SJCRH30 (cell line): ENCODE results near the gene CENPT. TPM values are rescaled to one million over a fixed set of nuclear protein-coding genes. Genes with fewer than 3 reads are reported as not detected.
"Not testable (repeated sequence)": the region's sequence is repeated elsewhere in the genome, so short reads cannot be mapped to it uniquely, and the experiment has no call there.

ENCODE experiments used
- DNase-seq, 2 experiments: peaks; one replicate each; pipeline ENCODE4 v3.0.0-alpha.2; 2015 to 2020
- H3K27ac ChIP-seq: fragments of 250-450 bp; sonication (Bioruptor Pico); 2 replicates; pipeline ENCODE4 v1.5.1; 2020; ENCODE audit warnings: mild to moderate bottlenecking, moderate library complexity
- H3K27me3 ChIP-seq: fragments of 250-450 bp; sonication (Bioruptor Pico); 2 replicates; pipeline ENCODE4 v1.5.1; 2020; ENCODE audit warnings: mild to moderate bottlenecking, moderate library complexity
- H3K36me3 ChIP-seq: fragments of 250-450 bp; sonication (Bioruptor Pico); 2 replicates; pipeline ENCODE4 v1.5.1; 2020; ENCODE audit warnings: mild to moderate bottlenecking, moderate library complexity
- H3K4me1 ChIP-seq: fragments of 250-450 bp; sonication (Bioruptor Pico); 2 replicates; pipeline ENCODE4 v1.5.1; 2020; ENCODE audit warnings: mild to moderate bottlenecking, moderate library complexity
- H3K4me3 ChIP-seq: fragments of 250-450 bp; sonication (Bioruptor Pico); 2 replicates; pipeline ENCODE4 v1.5.1; 2020; ENCODE audit warnings: mild to moderate bottlenecking, moderate library complexity
- H3K9me3 ChIP-seq: fragments of 250-450 bp; sonication (Bioruptor Pico); replicated peaks from 2 replicates; pipeline ENCODE4 v1.5.1; 2020; ENCODE audit warnings: mild to moderate bottlenecking, moderate library complexity
- total RNA-seq: library from RNA; depleted of rRNA; stranded (reverse); fragments of >200 nt; shearing (Covaris generic); gene quantifications from 2 replicates; pipeline ENCODE4 v1.2.3, GENCODE V29; 2014

Gene CENPT
- total RNA-seq, 1 experiment from 2014 or later = 18.8 TPM

- Histone ChIP-seq H3K36me3 (peaks cover 6% of the 10 kb centered on the region), H3K27ac (no peak overlapping the region), H3K27me3 (no peaks in the 10 kb centered on the region), H3K4me1 (no peaks in the 10 kb centered on the region), H3K9me3 (no peaks in the 10 kb centered on the region), H3K4me3 (no peak overlapping the region)
- no peak for DNase-seq
These were observed 20.8 kb upstream of the CENPT start for GRCh38 chr16:67868290-67868689.

- peak; percentile 11 to 32 for DNase-seq
- no peaks in the 10 kb centered on the region for H3K27me3 ChIP-seq
- no peak overlapping the region for H3K4me3 ChIP-seq
- H3K9me3 ChIP-seq = no peaks in the 10 kb centered on the region
- H3K4me1 ChIP-seq = no peaks in the 10 kb centered on the region
- H3K27ac ChIP-seq = no peak overlapping the region
- peaks cover 11% of the 10 kb centered on the region for H3K36me3 ChIP-seq
These were observed 17.8 kb upstream of the CENPT start for GRCh38 chr16:67865318-67865717.

DNA sequence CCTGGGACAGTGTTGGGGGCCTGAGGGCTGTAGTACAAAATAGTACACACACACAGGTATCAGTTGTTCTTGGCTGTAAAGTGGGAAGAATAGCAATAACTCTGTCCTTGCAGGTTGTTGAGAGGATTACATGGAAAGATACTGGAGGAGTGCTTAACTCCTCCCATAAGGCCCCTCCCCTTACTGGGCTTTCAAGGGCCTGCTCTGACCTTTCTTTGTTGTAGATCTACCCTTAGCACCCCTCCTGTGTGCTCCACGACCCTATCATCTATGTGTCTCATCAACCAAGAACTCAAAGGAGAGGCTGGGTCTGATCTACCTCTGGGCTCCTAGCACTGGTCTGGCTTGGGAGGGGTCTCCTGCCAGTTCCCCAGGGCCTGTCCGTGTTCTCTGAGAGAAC, 17.1 kb upstream of the CENPT start:
- H3K27ac ChIP-seq = no peak overlapping the region
- no peak overlapping the region for H3K4me3 ChIP-seq
- no peaks in the 10 kb centered on the region for H3K9me3 ChIP-seq
- no peak for DNase-seq
- H3K36me3 ChIP-seq = peaks cover 9% of the 10 kb centered on the region
- no peaks in the 10 kb centered on the region for H3K27me3 ChIP-seq
- no peaks in the 10 kb centered on the region for H3K4me1 ChIP-seq

- not testable (repeated sequence) for DNase-seq, H3K27ac ChIP-seq
These were observed 16.6 kb upstream of the CENPT start for GRCh38 chr16:67864044-67864443.

GRCh38 chr16:67862623-67863583, 15.4 kb upstream of the CENPT start:
- DNase-seq = no peak
- Histone ChIP-seq H3K27ac (no peak overlapping the region), H3K4me3 (no peak overlapping the region), H3K36me3 (peaks cover 9% of the 10 kb centered on the region), H3K4me1 (no peaks in the 10 kb centered on the region), H3K27me3 (no peaks in the 10 kb centered on the region), H3K9me3 (no peaks in the 10 kb centered on the region)

More at GRCh38 chr16:67864044-67864443, 16.6 kb upstream of the CENPT start:
- H3K36me3 ChIP-seq, H3K9me3 ChIP-seq, H3K27me3 ChIP-seq, H3K4me1 ChIP-seq, H3K4me3 ChIP-seq: not testable (repeated sequence)

DNA sequence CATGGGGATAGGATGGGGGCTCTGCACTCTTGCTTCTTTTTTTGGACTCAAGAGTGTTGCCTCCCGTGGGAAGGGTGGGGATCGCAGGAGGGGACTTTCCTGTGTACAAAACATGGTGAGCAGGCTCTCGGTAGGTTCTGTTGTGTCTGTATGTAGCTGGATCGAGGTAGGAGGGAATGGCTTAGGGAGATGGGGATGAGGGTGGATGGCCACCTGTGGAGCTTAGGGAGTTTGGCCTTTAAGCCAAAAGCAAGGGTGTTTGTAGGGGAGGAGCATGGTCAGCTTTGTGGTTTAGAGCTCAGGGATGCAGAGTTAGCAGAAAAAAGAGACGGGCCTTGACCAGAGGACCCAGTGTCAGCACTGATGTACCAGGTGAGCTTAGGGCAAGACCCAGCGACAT, 14.4 kb upstream of the CENPT start:
- DNase-seq = no peak
- Histone ChIP-seq H3K27me3 (no peaks in the 10 kb centered on the region), H3K4me1 (no peaks in the 10 kb centered on the region), H3K27ac (no peak overlapping the region), H3K4me3 (no peak overlapping the region), H3K36me3 (peaks cover 9% of the 10 kb centered on the region), H3K9me3 (no peaks in the 10 kb centered on the region)

GRCh38 chr16:67860589-67861398, 13.3 kb upstream of the CENPT start:
- Histone ChIP-seq H3K4me1 (no peaks in the 10 kb centered on the region), H3K36me3 (peaks cover 7% of the 10 kb centered on the region), H3K4me3 (no peak overlapping the region), H3K27me3 (no peaks in the 10 kb centered on the region), H3K27ac (no peak overlapping the region), H3K9me3 (no peaks in the 10 kb centered on the region)
- DNase-seq = no peak

- Histone ChIP-seq H3K27ac (no peak overlapping the region), H3K36me3 (peaks cover 6% of the 10 kb centered on the region), H3K9me3 (no peaks in the 10 kb centered on the region), H3K4me3 (no peak overlapping the region), H3K4me1 (no peaks in the 10 kb centered on the region), H3K27me3 (no peaks in the 10 kb centered on the region)
- DNase-seq = no peak
These were observed 11.0 kb upstream of the CENPT start for GRCh38 chr16:67858500-67858899.

DNA sequence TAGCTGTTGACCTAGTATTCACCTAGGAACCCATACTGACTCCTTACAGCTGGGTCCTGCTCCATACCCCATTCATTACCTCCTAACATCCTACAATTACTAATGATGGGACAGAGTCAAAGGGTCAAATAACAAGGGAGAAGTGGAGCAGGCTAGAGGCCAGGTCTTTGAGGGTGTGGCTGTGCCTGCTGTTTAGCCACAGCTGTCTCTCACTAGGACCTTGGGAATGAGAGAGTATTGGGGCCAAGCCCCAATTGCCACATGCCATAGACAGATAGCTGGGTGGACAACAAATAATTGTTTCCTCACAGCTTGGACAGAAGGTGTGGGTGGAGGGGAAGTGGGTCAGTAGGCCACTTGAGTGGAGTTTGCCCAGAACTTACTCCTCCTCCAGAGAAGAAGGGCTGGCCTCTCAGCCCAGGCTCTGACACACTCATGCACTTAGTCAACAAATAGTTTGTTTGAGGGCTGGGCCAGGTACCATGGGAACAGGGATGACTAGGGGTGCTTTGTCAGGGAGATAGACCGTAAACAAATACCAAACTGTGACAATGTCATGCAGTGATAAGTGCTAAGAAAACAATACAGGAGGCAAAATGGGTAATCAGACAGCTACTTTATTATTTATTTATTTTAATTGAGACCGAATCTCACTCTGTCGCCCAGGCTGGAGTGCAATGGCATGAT, 10.2 kb upstream of the CENPT start:
- Histone ChIP-seq H3K9me3 (no peaks in the 10 kb centered on the region), H3K27me3 (no peaks in the 10 kb centered on the region), H3K36me3 (peaks cover 6% of the 10 kb centered on the region), H3K4me3 (no peak overlapping the region), H3K27ac (no peak overlapping the region), H3K4me1 (no peaks in the 10 kb centered on the region)
- DNase-seq = no peak

DNA sequence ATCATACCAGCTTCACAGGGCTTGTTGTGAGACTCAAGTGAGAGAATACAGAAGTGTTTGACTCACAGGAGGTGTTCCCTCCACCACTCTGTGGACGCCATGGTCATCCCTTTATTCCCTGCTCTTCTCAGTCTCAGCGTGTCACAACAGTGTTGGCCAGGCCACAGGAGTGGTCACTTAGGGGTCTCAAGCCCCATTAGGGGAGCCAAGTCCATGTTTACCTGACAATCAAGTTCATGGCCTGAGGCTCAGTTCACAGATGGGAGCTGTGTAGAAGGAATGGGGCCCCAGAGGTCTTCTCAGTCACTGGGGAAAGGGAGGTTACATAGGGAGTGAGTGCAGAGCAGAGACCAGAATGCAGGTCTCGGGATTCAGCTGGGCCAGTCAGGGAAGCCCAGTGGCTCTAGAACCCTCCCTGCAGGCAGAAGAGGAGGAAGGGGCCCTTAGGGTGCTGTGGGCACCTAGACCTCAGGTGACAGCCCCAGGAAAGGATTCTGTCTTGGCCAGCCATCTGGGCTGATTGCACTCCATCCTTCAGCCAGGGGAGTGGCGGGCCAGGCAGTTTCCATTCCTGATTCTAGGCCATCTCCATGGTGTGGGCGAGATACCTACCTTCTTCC, 9.5 kb upstream of the CENPT start:
- no peak overlapping the region for H3K27ac ChIP-seq
- H3K27me3 ChIP-seq = no peaks in the 10 kb centered on the region
- no peak overlapping the region for H3K4me3 ChIP-seq
- DNase-seq = no peak
- H3K4me1 ChIP-seq = no peaks in the 10 kb centered on the region
- no peaks in the 10 kb centered on the region for H3K9me3 ChIP-seq
- H3K36me3 ChIP-seq = peaks cover 6% of the 10 kb centered on the region

DNA sequence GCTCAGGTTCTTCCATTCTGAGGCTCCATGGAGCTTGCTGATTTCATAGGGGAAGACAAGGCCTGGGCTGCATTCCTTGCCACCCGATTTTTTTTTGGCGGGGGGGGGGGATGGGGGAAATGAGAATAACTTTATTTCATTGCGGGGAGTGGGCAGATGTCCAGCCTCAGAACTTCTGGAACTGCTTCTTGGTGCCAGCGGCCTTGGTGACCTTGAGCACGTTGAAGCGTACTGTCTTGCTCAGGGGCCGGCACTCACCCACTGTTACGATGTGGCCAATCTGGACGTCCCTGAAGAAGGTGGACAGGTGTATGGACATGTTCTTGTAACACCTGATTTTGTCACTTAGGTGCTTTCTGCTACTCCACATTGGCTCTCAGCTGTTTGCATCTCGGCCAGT, 8.3 kb upstream of the CENPT start:
- DNase-seq = no peak
- Histone ChIP-seq H3K27me3 (no peaks in the 10 kb centered on the region), H3K4me3 (no peak overlapping the region), H3K36me3 (peaks cover 3% of the 10 kb centered on the region), H3K9me3 (no peaks in the 10 kb centered on the region), H3K4me1 (no peaks in the 10 kb centered on the region), H3K27ac (no peak overlapping the region)

GRCh38 chr16:67853670-67854069, 6.2 kb upstream of the CENPT start:
- no peaks in the 10 kb centered on the region for H3K36me3 ChIP-seq
- H3K27ac ChIP-seq = no peak overlapping the region
- DNase-seq = no peak
- H3K9me3 ChIP-seq = no peaks in the 10 kb centered on the region
- no peaks in the 10 kb centered on the region for H3K27me3 ChIP-seq
- no peak overlapping the region for H3K4me3 ChIP-seq
- no peaks in the 10 kb centered on the region for H3K4me1 ChIP-seq

DNA sequence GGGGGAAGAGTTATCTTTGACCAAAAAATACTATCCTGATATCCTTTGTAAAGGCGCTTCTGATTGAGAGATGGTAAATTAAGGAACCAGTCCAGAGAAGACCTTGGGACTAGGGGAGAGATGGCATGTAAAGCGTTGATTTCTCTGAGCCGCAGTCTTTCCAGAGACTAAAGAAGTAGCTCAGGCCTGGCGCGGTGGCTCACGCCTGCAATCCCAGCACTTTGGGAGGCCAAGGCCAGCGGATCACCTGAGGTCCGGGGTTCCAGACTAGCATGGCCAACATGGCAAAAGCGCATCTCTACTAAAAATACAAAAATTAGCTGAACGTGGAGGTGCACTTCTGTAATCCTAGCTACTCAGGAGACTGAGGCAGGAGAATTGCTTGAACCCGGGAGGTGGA, 625 bp upstream of the CENPT start:
- Histone ChIP-seq H3K27ac (no peak overlapping the region), H3K9me3 (no peaks in the 10 kb centered on the region), H3K36me3 (no peaks in the 10 kb centered on the region), H3K4me3 (peak overlapping the region; percentile 100), H3K4me1 (peaks cover 5% of the 10 kb centered on the region; the same call in 1 of the 2 replicates), H3K27me3 (no peaks in the 10 kb centered on the region)
- no peak for DNase-seq

GRCh38 chr16:67846320-67847063, 1.0 kb downstream of the CENPT start, which contains the start of gene NUTF2:
TSS of gene NUTF2 (plus strand) at chr16:67846933. CDS start at chr16:67865131, 18,198 bp downstream.
- peak within 1 kb of the TSS; percentile 100 for H3K4me3 ChIP-seq
- H3K27ac ChIP-seq = peak within 1 kb of the TSS; percentile 75
- H3K9me3 ChIP-seq = no peaks in the 10 kb centered on the region
- peaks cover 5% of the 10 kb centered on the region; the same call in 1 of the 2 replicates for H3K4me1 ChIP-seq
- H3K27me3 ChIP-seq = no peaks in the 10 kb centered on the region
- peak; percentile 96 to 97 for DNase-seq
- H3K36me3 ChIP-seq = no peaks in the 10 kb centered on the region
